GM21528 (cell line): ENCODE results near the gene KCNJ12.
"Not testable (repeated sequence)": the region's sequence is repeated elsewhere in the genome, so short reads cannot be mapped to it uniquely, and the experiment has no call there.

Source experiments
- ATAC-seq: cut with Tn5 transposase; IDR thresholded peaks from one replicate; pipeline ENCODE4 v1.9.1; 2021; ENCODE audit warnings: mild to moderate bottlenecking, moderate library complexity; ENCODE audit not compliant: unreplicated experiment, low FRiP score

The KCNJ12 gene

GRCh38 chr17:21376081-21376758 lies at the start of gene KCNJ12:
Gene KCNJ12 (plus strand): TSS chr17:21376357. CDS start chr17:21415343, 38,986 bp downstream.
- no peak for ATAC-seq

GRCh38 chr17:21327921-21328320 lies 48.2 kb upstream of the KCNJ12 start:
- ATAC-seq, result not testable (repeated sequence)

DNA sequence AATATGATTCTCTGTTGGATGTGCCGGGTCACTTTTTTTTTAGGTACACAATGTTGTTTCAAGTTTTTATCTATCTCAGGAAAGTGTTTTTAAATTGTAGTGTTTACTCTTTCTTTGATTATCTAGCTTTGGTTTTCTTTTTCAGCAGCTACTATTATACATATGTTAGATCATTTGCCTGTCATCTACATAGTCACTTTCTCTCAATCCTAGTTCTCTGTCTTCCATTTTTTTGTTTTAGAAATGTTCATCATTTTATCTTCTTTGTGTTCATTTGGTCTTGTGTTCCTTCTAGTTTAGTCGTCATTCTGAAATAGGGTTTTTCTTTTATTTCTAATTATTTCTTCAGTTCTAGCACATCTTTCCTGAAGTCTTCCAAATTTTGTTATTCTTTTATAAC lies 47.4 kb upstream of the KCNJ12 start:
- not testable (repeated sequence) for ATAC-seq

DNA sequence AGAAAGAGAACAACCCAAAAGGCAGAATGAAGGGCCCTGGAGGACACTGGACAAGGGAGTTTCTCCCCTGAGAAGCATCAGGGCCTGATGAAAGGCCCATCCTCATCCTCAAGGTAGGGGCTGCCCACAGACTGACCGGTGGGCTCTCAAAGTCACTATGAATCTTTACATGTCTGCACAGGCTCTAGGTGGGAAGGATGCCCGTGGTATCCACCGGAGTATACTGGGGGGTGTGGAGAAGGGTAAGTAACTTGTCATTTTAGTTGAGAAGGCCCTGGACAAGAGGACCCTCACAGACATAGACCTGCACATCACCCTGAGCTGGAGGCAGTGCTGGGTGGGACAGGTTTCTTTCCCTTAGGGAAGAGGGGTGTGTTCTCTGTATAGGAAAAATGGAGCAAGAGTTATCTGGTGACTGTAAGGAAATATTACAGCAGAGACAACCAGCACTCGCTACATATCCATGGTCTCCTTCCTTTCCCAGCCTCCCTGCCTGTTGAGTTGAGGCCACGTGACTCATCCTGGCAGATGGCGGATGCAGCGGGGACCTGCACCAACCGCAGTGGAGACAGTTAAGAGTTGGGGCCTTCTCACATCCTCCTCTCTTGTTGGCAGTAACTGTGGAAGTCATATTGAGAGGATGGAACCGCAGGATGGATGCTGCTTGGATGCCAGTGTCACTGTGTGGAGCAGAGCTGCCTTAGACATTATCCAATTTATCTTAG lies 45.6 kb upstream of the KCNJ12 start:
- no peak for ATAC-seq

DNA sequence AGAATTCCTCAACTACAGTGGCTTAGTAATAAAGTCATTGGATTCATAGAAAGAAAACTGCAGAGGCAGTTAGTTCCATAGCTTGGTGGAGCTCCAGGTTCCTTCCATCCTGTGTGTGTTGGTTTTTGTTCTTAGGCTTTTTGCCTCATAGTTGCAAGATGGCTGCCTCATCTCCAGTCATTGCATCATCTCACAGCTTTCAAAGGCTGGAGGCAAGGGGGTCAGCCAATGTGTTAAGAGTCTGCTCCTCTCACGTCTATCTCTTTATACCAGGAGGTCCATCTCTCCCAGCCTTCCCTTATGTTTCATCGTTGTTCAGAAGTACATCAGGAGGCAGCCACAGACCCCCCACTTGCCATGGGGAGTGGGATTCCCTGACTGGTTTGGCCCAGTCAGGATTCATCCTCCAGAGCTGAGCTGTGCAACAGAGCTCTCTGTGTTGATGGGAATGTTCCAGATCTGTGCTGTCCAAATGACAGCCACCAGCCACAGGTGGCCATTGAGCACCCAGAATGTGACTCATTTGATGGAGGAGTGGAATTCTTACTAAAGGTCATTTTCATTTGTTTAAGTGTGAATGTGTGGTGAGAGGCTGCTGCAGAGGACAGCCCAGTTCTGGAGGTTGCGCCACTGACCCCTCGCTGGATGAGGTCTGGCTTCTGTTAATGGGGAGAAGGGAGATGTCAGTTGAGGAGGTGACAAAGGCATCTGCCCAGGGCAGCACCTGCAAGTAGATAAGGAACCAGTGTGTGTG lies 39.4 kb upstream of the KCNJ12 start:
- not testable (repeated sequence) for ATAC-seq

DNA sequence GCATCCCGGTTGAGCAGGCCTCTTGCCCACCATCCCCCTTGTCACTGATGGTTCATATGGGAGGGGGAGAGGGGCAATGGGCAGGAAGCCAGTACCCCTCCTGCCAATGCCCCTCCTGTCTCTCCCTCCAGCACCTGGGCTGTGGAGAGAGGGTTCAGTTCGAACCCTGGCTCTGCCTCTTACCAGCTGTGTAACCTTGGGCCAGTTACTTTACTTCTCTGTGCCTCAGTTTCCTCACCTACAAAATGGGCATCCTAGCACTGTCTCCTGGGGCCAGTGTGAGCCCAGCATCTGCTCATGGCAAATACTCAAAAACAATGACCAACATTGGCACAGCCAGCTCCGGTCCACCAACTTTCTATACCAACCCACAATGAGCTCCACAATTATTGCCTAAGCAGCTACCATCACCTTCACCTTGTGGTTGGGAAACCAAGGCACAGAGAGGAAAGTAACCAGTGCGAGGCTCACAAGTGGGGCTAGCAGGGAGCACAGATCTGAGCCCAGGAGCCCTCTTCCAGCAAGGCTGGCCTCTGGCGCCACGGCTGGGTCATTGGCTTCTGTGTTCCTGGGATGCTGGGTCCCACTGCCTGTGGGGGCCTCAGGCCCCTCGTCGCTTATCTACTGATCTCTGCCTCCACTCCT lies 38.1 kb upstream of the KCNJ12 start:
- ATAC-seq, result not testable (repeated sequence)

GRCh38 chr17:21339011-21339410 lies 37.1 kb upstream of the KCNJ12 start:
- ATAC-seq, result no peak

DNA sequence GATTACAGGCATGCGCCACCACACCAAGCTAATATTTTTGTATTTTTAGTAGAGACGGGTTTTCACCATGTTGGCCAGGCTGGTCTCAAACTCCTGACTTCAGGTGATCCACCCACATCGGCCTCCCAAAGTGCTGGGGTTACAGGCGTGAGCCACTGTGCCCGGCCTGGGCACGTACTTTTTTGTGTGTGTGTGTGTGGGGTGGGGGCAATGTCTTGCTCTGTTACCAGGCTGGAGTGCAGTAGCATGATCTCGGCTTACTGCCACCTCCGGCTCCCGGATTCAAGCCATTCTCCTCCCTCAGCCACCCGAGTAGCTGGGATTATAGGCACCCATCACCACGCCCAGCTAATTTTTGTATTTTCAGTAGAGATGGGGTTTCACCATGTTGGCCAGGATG lies 36.6 kb upstream of the KCNJ12 start:
- not testable (repeated sequence) for ATAC-seq

- ATAC-seq, result not testable (repeated sequence)
Measured at GRCh38 chr17:21340407-21340806, 35.8 kb upstream of the KCNJ12 start.

DNA sequence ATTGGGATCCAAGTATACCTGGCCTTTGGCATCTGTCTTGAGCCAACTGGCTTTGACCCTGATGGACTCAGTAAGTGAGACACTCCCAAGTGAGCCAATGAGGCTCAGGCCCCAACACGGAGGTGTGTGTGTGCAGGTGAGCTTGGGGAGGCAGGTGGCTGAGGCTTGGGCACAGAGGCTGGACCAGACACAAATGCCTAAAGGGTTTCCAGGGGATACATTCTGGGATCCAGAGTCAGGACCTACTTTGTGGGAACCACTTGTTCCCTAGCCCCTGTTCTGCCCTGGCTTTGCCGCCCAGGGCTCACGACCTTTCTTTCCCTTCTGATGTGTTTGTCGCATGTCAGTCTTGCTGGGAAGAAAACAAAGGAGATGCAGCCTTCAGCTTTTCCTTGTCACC lies 34.9 kb upstream of the KCNJ12 start:
- ATAC-seq, result not testable (repeated sequence)

- not testable (repeated sequence) for ATAC-seq
Measured at GRCh38 chr17:21341925-21342540, 34.1 kb upstream of the KCNJ12 start.

- not testable (repeated sequence) for ATAC-seq
Measured at GRCh38 chr17:21343061-21343949, 32.9 kb upstream of the KCNJ12 start.

- not testable (repeated sequence) for ATAC-seq
Measured at GRCh38 chr17:21344801-21345200, 31.4 kb upstream of the KCNJ12 start.

- ATAC-seq, result no peak
Measured at GRCh38 chr17:21345236-21345635, 30.9 kb upstream of the KCNJ12 start.

DNA sequence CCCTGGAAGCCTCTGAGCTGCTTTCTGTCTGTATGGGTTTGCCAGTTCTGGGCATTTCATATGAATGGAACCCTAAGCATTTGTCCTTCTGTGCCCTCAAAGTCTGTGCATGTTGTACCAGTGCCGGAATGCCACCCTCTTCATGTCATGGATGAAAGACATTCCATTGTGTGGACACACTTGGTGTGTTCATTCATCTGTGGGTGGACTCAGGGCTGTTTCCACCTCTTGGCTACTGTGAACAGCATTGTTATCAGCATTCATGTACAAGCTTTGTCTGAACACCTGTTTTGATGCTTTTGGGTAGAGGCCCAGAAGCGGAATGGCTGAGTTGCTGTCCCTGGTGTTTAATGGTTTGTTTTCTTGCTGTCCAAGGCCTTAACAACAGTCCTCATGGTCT lies 30.1 kb upstream of the KCNJ12 start:
- not testable (repeated sequence) for ATAC-seq

DNA sequence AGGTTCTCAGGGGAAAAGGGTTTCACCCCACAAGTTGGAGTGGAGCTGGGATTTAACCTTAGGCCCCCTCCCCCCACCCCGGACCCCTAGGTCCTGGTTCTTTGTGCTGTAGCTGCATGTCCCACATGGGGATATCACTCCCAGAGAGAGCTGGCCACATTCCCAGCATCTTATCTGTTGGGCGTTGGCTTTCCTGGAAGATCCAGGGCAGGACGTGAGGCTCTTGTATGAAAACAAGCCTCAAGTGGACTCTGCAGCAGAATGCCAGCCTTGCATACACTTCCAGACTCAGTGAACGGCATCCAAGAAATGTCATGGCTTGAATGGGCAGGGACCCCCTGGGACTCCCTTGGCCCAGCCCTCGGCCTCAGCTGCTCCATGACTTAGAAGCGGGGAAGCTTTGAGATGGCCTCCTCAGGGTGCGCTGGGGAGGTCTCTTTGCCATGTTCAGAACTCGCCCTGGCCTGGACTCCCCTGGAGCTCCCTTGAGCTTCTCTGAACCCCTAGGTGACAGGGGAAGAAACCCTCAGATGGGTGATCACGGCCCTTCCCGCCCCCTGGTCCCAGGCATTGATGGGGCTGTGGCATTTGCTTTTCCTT lies 29.4 kb upstream of the KCNJ12 start:
- not testable (repeated sequence) for ATAC-seq

GRCh38 chr17:21347660-21348059 lies 28.5 kb upstream of the KCNJ12 start:
- ATAC-seq, result not testable (repeated sequence)

DNA sequence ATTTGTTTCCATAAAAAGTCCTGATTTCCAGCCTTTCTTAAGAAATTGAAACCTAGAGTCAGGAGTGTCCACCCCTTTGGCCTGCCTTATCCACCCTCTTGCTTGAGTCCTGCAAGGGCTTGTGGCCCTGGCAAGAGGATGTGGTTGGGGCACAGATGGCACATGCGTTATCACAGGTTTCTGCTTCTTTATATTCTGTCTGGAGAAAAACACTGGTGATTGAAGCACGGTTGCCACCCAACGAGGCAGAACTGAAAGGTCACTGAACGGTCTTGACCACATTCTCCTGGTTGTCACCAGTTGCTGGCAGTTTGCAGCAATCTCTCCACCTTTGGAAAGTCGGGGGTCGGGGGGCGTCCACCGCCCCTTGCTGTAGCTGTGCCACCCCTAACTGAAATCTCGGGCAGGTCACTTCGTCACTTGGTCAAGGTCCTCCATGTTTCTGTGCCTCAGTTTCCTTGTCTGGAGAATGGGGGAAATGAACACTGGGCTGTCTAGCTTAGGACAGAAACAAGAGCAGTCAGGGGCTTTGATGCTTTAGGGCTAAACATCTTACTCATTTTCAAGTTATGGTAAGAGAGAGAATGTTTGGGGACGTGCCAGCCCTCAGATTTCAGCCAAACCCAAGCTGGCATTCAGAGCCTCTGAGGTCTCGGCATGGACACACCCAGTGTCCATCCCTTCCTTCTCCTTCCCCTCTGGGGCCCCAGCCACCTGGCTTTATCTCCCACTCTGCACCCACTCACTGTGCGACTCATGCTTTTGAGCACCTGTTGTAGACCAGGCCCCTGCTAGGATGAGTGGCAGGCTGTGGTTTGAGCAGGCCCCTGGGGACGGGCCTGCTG lies 27.9 kb upstream of the KCNJ12 start:
- ATAC-seq, result not testable (repeated sequence)
